Fibroblast of pulmonary artery (primary cell): Measurements from ENCODE around the gene SNAP25.
A peak's percentile ranks its signal among the peaks of the same experiment; 100 is the strongest.

Experiments used
- DNase-seq: peaks from one replicate; pipeline ENCODE4 v3.0.0-alpha.2; 2010; ENCODE audit warnings: low read depth
- H3K4me3 ChIP-seq: replicated peaks from 2 replicates; pipeline ENCODE4 v1.5.1; 2011; ENCODE audit warnings: low read depth, mild to moderate bottlenecking, control low read depth, low read length, moderate library complexity
- CTCF ChIP-seq: IDR thresholded peaks from 2 replicates; pipeline ENCODE4 v1.5.1; 2011; ENCODE audit warnings: mild to moderate bottlenecking, control low read depth, low read length, inconsistent platforms; ENCODE audit errors: missing control alignments

The SNAP25 gene

GRCh38 chr20:10286356-10286755, 67.7 kb downstream of the SNAP25 start:
- no peak for DNase-seq
- H3K4me3 ChIP-seq = no peak overlapping the region
- TF ChIP-seq CTCF = no peak

- H3K4me3 ChIP-seq = no peak overlapping the region
- no peak for DNase-seq
Observed at GRCh38 chr20:10288421-10288820, 69.8 kb downstream of the SNAP25 start.

GRCh38 chr20:10288954-10289646, 70.5 kb downstream of the SNAP25 start:
- DNase-seq = no peak
- H3K4me3 ChIP-seq = no peak overlapping the region
- no peak for TF ChIP-seq CTCF

More at GRCh38 chr20:10288421-10288820, 69.8 kb downstream of the SNAP25 start:
- no peak for TF ChIP-seq CTCF

- no peak overlapping the region for H3K4me3 ChIP-seq
- TF ChIP-seq CTCF = no peak
- no peak for DNase-seq
Observed at GRCh38 chr20:10291568-10292248, 73.1 kb downstream of the SNAP25 start.

GRCh38 chr20:10297223-10297622, 78.6 kb downstream of the SNAP25 start:
- DNase-seq = no peak
- H3K4me3 ChIP-seq = no peak overlapping the region
- no peak for TF ChIP-seq CTCF

- peak; percentile 40 for DNase-seq
- TF ChIP-seq CTCF = no peak
- H3K4me3 ChIP-seq = no peak overlapping the region
Observed at GRCh38 chr20:10297684-10298240, 79.1 kb downstream of the SNAP25 start.
